ENCODE measurements around the gene CDH13. TPM values are rescaled to one million over a fixed set of nuclear protein-coding genes. Genes with fewer than 3 reads are reported as not detected.

The CDH13 gene
- total and polyA plus RNA-seq, 2 experiments from 2014 or later: 1.2 to 1.5 TPM

GRCh38 chr16:83245061-83245460, 618.3 kb downstream of the CDH13 start:
- Histone ChIP-seq H4K20me1 (ENCODE audit: insufficient read depth, poor library complexity, severe bottlenecking) (no peaks in the 10 kb centered on the region), H3K27me3 (no peaks in the 10 kb centered on the region), H2AFZ (no peak overlapping the region), H3K27ac (no peak overlapping the region), H3K36me3 (replicated peaks; ENCODE audit: insufficient read depth, low read depth) (no peaks in the 10 kb centered on the region), H3K4me3 (no peak overlapping the region), H3K4me1 (ENCODE audit: insufficient read depth) (no peaks in the 10 kb centered on the region), H3K4me2 (no peak overlapping the region), H3K9me3 (ENCODE audit: low read depth) (no peaks in the 10 kb centered on the region), H3K79me2 (no peaks in the 10 kb centered on the region), H3K9me2 (replicated peaks; ENCODE audit: insufficient read depth) (no peaks in the 10 kb centered on the region)
- TF ChIP-seq, protein P1, sequence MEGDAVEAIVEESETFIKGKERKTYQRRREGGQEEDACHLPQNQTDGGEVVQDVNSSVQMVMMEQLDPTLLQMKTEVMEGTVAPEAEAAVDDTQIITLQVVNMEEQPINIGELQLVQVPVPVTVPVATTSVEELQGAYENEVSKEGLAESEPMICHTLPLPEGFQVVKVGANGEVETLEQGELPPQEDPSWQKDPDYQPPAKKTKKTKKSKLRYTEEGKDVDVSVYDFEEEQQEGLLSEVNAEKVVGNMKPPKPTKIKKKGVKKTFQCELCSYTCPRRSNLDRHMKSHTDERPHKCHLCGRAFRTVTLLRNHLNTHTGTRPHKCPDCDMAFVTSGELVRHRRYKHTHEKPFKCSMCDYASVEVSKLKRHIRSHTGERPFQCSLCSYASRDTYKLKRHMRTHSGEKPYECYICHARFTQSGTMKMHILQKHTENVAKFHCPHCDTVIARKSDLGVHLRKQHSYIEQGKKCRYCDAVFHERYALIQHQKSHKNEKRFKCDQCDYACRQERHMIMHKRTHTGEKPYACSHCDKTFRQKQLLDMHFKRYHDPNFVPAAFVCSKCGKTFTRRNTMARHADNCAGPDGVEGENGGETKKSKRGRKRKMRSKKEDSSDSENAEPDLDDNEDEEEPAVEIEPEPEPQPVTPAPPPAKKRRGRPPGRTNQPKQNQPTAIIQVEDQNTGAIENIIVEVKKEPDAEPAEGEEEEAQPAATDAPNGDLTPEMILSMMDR (IDR thresholded peaks at IDR 0.05; ENCODE audit: poor library complexity): no peak
- TF ChIP-seq EZH2phosphoT487 (IDR thresholded peaks at IDR 0.05; ENCODE audit: low read depth, severe bottlenecking, unreplicated experiment) (no peak), EZH2 (IDR thresholded peaks at IDR 0.05; ENCODE audit: borderline replicate concordance) (no peak)
- no peak for DNase-seq (ENCODE audit: low spot score)
- WGBS (ENCODE audit: low lambda C conversion rate, missing lambda C conversion rate): 76% methylated on average over 1 of the region's 1 CpG

- no peak overlapping the region for H3K27ac ChIP-seq
- no peaks in the 10 kb centered on the region for H3K9me3 ChIP-seq (ENCODE audit: low read depth)
- 81% methylated on average over 9 of the region's 9 CpGs for WGBS (ENCODE audit: low lambda C conversion rate, missing lambda C conversion rate)
- DNase-seq (ENCODE audit: low spot score): no peak
- H3K4me2 ChIP-seq: no peak overlapping the region
- no peaks in the 10 kb centered on the region for H4K20me1 ChIP-seq (ENCODE audit: insufficient read depth, poor library complexity, severe bottlenecking)
- H3K9me2 ChIP-seq (replicated peaks; ENCODE audit: insufficient read depth): no peaks in the 10 kb centered on the region
- TF ChIP-seq, protein P1 (IDR thresholded peaks at IDR 0.05; ENCODE audit: poor library complexity): no peak
- no peak for TF ChIP-seq EZH2phosphoT487 (IDR thresholded peaks at IDR 0.05; ENCODE audit: low read depth, severe bottlenecking, unreplicated experiment)
- no peak for TF ChIP-seq EZH2 (IDR thresholded peaks at IDR 0.05; ENCODE audit: borderline replicate concordance)
- H3K4me3 ChIP-seq: no peak overlapping the region
- H2AFZ ChIP-seq: no peak overlapping the region
- H3K27me3 ChIP-seq: no peaks in the 10 kb centered on the region
- H3K79me2 ChIP-seq: no peaks in the 10 kb centered on the region
- H3K36me3 ChIP-seq (replicated peaks; ENCODE audit: insufficient read depth, low read depth): no peaks in the 10 kb centered on the region
- no peaks in the 10 kb centered on the region for H3K4me1 ChIP-seq (ENCODE audit: insufficient read depth)
Observed at GRCh38 chr16:83247767-83248372, 621.1 kb downstream of the CDH13 start.

DNA sequence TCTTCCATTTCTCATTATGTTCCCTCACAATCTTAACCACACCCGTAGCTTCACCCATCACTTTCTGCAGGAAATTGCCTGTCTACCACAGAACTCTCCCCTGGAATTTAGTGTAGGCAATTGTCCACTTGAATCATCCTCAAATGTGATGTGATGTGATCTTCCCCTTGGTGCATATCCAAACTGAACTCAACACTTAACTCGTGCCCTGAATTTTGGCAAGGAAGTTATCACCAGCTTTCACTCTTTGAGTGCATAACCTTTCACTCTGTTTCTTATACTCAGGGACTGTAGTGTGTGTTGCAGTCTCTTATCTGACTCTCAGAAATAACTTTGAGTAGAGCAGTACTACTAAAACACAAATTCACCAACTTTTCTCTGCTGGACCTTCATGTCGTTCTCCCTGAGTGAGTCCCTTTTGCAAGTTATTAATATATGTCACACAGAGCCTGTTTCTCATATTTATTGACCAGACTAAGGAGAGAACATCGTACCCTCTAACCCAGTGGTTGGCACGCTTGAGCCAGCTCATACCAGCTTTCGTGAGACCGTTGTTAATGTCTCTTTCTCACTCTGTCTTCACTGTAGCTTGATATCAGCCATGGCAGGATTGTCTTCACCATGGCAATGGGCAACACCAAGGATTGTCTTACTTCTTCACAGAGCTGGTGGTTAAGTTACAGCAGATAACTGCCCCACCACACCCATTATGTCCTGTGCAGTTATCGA, 622.1 kb downstream of the CDH13 start:
- Histone ChIP-seq H4K20me1 (ENCODE audit: insufficient read depth, poor library complexity, severe bottlenecking) (no peaks in the 10 kb centered on the region), H3K27ac (no peak overlapping the region), H3K4me3 (no peak overlapping the region), H3K4me1 (ENCODE audit: insufficient read depth) (no peaks in the 10 kb centered on the region), H3K9me3 (ENCODE audit: low read depth) (no peaks in the 10 kb centered on the region), H3K9me2 (replicated peaks; ENCODE audit: insufficient read depth) (no peaks in the 10 kb centered on the region), H3K79me2 (no peaks in the 10 kb centered on the region), H3K27me3 (no peaks in the 10 kb centered on the region), H2AFZ (no peak overlapping the region), H3K36me3 (replicated peaks; ENCODE audit: insufficient read depth, low read depth) (no peaks in the 10 kb centered on the region), H3K4me2 (no peak overlapping the region)
- DNase-seq (ENCODE audit: low spot score): no peak
- WGBS (ENCODE audit: low lambda C conversion rate, missing lambda C conversion rate): 90% methylated on average over 8 of the region's 8 CpGs
- TF ChIP-seq, protein P1 (IDR thresholded peaks at IDR 0.05; ENCODE audit: poor library complexity): no peak
- TF ChIP-seq EZH2 (IDR thresholded peaks at IDR 0.05; ENCODE audit: borderline replicate concordance): no peak
- TF ChIP-seq EZH2phosphoT487 (IDR thresholded peaks at IDR 0.05; ENCODE audit: low read depth, severe bottlenecking, unreplicated experiment): no peak

Data from hepatocyte (in vitro differentiated cells).